Loucy (cell line): ENCODE results near the gene ST6GALNAC1.

ENCODE experiments used
- H2AFZ ChIP-seq: fragments of 200-600 bp; sonication (generic); 2 replicates; pipeline ENCODE4 v1.6.0; 2016; ENCODE audit warnings: antibody characterized with exemption, mild to moderate bottlenecking, low read length, moderate library complexity
- H3F3A ChIP-seq: fragments of 200-600 bp; 2 replicates; pipeline ENCODE4 v1.6.0; 2016; ENCODE audit warnings: antibody characterized with exemption, low read depth, mild to moderate bottlenecking
- H3K27me3 ChIP-seq: fragments of 200-600 bp; sonication (generic); 2 replicates; pipeline ENCODE4 v1.6.1; 2014; ENCODE audit warnings: low read length, mild to moderate bottlenecking; ENCODE audit not compliant: insufficient read depth, poor library complexity, severe bottlenecking
- H3K36me3 ChIP-seq: fragments of 200-600 bp; sonication (generic); 2 replicates; pipeline ENCODE4 v1.6.1; 2016; ENCODE audit warnings: low read length; ENCODE audit not compliant: insufficient read depth
- H3K4me1 ChIP-seq: fragments of 200-600 bp; sonication (generic); 2 replicates; pipeline ENCODE4 v1.5.1; 2014; ENCODE audit warnings: low read length, mild to moderate bottlenecking; ENCODE audit not compliant: insufficient read depth, poor library complexity, severe bottlenecking
- H3K4me2 ChIP-seq: fragments of 200-600 bp; sonication (generic); 2 replicates; pipeline ENCODE4 v1.6.0; 2014; ENCODE audit warnings: antibody characterized with exemption, low read length, low read depth, mild to moderate bottlenecking; ENCODE audit not compliant: poor library complexity, severe bottlenecking
- H3K4me3 ChIP-seq: fragments of 200-600 bp; sonication (generic); 2 replicates; pipeline ENCODE4 v1.5.1; 2014; ENCODE audit warnings: low read length, mild to moderate bottlenecking, mixed read lengths; ENCODE audit not compliant: poor library complexity, severe bottlenecking
- H3K79me2 ChIP-seq: fragments of 200-600 bp; sonication (generic); 2 replicates; pipeline ENCODE4 v1.6.1; 2014; ENCODE audit warnings: low read length; ENCODE audit not compliant: insufficient read depth
- H3K9ac ChIP-seq: fragments of 200-600 bp; sonication (generic); 2 replicates; pipeline ENCODE4 v1.6.0; 2014; ENCODE audit warnings: mild to moderate bottlenecking, low read depth, low read length, moderate library complexity; ENCODE audit not compliant: poor library complexity, severe bottlenecking
- H3K9me2 ChIP-seq: fragments of 200-600 bp; sonication (generic); replicated peaks from 2 replicates; pipeline ENCODE4 v1.6.1; 2016; ENCODE audit warnings: low read depth, low read length, mixed read lengths
- H3K9me3 ChIP-seq: fragments of 200-600 bp; sonication (generic); 2 replicates; pipeline ENCODE4 v1.6.1; 2014; ENCODE audit warnings: mild to moderate bottlenecking, antibody characterized with exemption, low read length, low read depth; ENCODE audit not compliant: insufficient read depth
- H4K20me1 ChIP-seq: fragments of 200-600 bp; sonication (generic); 2 replicates; pipeline ENCODE4 v1.6.0; 2014; ENCODE audit warnings: antibody characterized with exemption, low read length, mild to moderate bottlenecking; ENCODE audit not compliant: insufficient read depth, poor library complexity, severe bottlenecking
- EZH2phosphoT487 ChIP-seq: fragments of 200-600 bp; IDR thresholded peaks from 2 replicates; pipeline ENCODE4 v1.6.1; 2018; ENCODE audit warnings: antibody characterized with exemption, mild to moderate bottlenecking, moderate library complexity, borderline replicate concordance
- TF ChIP-seq, protein P1 (sequence below): fragments of 200-600 bp; sonication (generic); conservative IDR thresholded peaks from 2 replicates; pipeline ENCODE4 v1.5.1; 2014; ENCODE audit warnings: mild to moderate bottlenecking, antibody characterized with exemption, low read length

The ST6GALNAC1 gene

DNA sequence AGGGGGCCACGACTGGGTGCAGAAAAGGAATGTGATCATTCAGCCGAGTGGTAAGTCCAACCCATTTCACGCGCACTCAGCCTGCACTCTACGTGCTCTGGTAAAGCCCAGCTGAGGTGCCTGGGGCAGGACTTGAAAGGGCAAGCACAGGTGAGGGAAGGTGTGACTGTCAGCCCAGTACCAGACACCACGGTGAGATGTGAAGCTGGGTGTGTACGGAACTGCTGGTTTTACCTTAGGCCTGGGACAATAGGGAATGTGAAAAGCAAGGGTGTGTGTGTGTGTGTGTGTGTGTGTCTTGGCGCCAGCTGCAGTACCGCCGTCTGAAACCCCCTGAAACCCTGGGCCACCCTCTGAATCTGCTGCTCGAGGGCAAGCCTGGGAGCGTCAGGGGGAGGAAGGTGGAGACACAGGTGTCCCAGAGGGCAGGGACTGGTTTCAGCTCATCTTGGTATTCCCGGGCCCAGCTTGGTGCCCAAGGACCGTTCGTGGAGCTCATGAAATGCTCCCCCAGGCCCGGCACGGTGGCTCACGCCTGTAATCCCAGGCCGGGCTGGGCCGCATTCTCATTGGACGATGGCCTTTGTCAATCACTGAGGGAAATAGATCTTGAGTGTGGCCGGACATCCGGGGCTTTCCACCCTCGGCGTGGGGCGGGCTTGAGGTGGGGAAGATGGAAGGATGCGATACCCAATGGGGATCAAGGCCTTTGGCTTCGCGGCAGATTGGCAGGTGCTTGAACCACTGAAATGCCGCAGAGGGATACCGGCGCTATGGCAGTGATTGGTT is 27.8 kb upstream of the ST6GALNAC1 start:
- Histone ChIP-seq H3K27me3 (no peaks in the 10 kb centered on the region), H3K79me2 (peaks cover 18% of the 10 kb centered on the region), H3K4me3 (peak overlapping the region; percentile 94), H3K9me2 (no peaks in the 10 kb centered on the region), H3K9me3 (no peaks in the 10 kb centered on the region), H3K4me1 (peaks cover 31% of the 10 kb centered on the region), H2AFZ (peak overlapping the region; percentile 73), H4K20me1 (no peaks in the 10 kb centered on the region), H3K36me3 (no peaks in the 10 kb centered on the region), H3F3A (no peaks in the 10 kb centered on the region), H3K9ac (peak overlapping the region; percentile 98), H3K4me2 (peak overlapping the region; percentile 77)
- TF ChIP-seq EZH2phosphoT487 = no peak
- TF ChIP-seq, protein P1, sequence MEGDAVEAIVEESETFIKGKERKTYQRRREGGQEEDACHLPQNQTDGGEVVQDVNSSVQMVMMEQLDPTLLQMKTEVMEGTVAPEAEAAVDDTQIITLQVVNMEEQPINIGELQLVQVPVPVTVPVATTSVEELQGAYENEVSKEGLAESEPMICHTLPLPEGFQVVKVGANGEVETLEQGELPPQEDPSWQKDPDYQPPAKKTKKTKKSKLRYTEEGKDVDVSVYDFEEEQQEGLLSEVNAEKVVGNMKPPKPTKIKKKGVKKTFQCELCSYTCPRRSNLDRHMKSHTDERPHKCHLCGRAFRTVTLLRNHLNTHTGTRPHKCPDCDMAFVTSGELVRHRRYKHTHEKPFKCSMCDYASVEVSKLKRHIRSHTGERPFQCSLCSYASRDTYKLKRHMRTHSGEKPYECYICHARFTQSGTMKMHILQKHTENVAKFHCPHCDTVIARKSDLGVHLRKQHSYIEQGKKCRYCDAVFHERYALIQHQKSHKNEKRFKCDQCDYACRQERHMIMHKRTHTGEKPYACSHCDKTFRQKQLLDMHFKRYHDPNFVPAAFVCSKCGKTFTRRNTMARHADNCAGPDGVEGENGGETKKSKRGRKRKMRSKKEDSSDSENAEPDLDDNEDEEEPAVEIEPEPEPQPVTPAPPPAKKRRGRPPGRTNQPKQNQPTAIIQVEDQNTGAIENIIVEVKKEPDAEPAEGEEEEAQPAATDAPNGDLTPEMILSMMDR = no peak

DNA sequence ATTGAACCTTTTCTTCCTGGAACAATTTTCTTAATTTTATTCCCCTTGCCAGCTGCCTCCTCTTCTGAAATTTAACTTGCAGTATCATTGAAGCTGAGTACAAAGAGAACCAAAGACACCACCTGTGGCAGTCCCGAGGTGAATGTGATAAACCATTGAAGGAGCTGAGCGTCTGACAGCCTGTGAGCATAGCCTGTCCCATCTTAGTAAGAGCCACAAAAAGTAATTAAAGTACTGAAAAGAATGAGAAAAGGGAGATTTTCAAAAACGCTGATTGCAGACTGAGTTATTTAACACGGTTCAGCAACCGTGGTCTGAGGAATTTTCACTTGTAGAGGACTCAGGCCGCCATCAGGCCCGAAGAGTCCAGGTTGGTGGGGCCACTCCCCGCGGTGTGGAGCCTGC is 27.2 kb upstream of the ST6GALNAC1 start:
- no peak for TF ChIP-seq EZH2phosphoT487
- TF ChIP-seq, protein P1 = no peak
- H3K4me1 ChIP-seq = peaks cover 31% of the 10 kb centered on the region
- H3K4me3 ChIP-seq = peak overlapping the region; percentile 94
- H3K9me2 ChIP-seq = no peaks in the 10 kb centered on the region
- peak overlapping the region; percentile 77 for H3K4me2 ChIP-seq
- H3F3A ChIP-seq = no peaks in the 10 kb centered on the region
- no peaks in the 10 kb centered on the region for H3K36me3 ChIP-seq
- H2AFZ ChIP-seq = no peak overlapping the region; the same call in 1 of the 2 replicates
- H3K9me3 ChIP-seq = no peaks in the 10 kb centered on the region
- peak overlapping the region; percentile 72 for H3K9ac ChIP-seq
- no peaks in the 10 kb centered on the region for H4K20me1 ChIP-seq
- H3K27me3 ChIP-seq = no peaks in the 10 kb centered on the region
- peaks cover 18% of the 10 kb centered on the region for H3K79me2 ChIP-seq

DNA sequence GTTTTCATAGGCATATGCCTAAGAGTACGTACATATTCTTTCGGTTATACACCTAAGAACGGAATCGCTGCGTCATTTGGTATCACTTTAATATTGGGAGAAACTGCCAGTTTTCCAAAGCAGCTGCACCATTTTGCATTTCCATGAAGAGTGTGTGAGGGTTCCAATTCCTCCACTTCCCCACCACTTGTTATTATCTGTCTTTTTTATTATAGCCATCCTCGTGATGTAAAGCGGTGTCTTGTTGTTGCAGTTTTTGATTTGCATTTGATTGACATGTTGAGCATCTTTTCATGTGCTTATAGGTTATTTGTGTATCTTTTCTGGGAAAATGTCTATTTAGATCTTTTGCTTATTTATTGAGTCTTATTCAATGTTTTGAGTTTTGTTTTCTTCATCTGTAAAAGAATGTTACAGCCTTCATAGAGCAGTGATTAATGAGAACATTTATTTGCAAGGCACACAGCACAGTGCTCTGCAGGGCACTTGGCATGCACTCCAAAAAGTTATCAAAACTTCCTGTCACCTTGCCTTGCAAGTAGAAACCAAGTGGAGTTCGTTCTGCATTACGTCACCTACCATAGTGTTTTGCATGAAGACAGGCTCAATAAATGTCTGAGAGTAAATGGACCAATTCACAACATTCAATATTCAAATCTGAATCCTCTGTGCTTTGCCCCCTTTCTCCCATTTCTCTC is 26.6 kb upstream of the ST6GALNAC1 start:
- H3K9ac ChIP-seq = peak overlapping the region; percentile 72
- TF ChIP-seq, protein P1 = no peak
- TF ChIP-seq EZH2phosphoT487 = no peak
- no peaks in the 10 kb centered on the region for H3K9me2 ChIP-seq
- H3K36me3 ChIP-seq = no peaks in the 10 kb centered on the region
- H3F3A ChIP-seq = no peaks in the 10 kb centered on the region
- no peak overlapping the region for H3K4me2 ChIP-seq
- no peaks in the 10 kb centered on the region for H3K27me3 ChIP-seq
- no peaks in the 10 kb centered on the region for H4K20me1 ChIP-seq
- H3K4me1 ChIP-seq = peaks cover 31% of the 10 kb centered on the region
- peaks cover 18% of the 10 kb centered on the region for H3K79me2 ChIP-seq
- H3K4me3 ChIP-seq = no peak overlapping the region
- H2AFZ ChIP-seq = no peak overlapping the region
- no peaks in the 10 kb centered on the region for H3K9me3 ChIP-seq
